ENCODE measurements around the gene EFEMP1.
A peak's percentile ranks its signal among the peaks of the same experiment; 100 is the strongest.
"Not testable (repeated sequence)": the region's sequence is repeated elsewhere in the genome, so short reads cannot be mapped to it uniquely, and the experiment has no call there.

The EFEMP1 gene

GRCh38 chr2:55839182-55839819 lies 84.3 kb downstream of the EFEMP1 start:
- TF ChIP-seq CTCF (IDR thresholded peaks at IDR 0.05; ENCODE audit: low read length, missing control alignments), result no peak
- H3K4me3 ChIP-seq (replicated peaks; ENCODE audit: low read depth, low read length), result no peak overlapping the region
- DNase-seq (ENCODE audit: low read depth), result peak; percentile 46

DNA sequence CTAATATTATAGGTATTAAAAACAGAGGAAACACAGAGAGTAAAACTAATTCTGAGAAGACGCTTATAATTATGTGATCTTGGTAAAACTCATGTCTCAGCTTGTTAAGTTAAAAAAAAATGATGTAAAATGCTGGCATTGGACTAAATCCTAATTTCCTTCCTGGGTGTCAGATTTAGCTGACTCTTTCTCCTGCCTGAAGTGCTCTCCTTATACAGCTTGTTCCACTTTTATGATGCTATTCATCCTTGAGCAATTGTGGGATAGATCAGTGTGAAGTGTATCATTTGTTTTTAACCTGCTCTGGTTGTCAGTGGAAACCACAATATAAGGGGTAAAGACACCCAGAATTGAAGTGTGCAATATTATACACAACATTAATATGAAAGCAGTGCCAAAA lies 84.9 kb downstream of the EFEMP1 start:
- TF ChIP-seq CTCF (IDR thresholded peaks at IDR 0.05; ENCODE audit: low read length, missing control alignments), result no peak
- DNase-seq (ENCODE audit: low read depth), result no peak
- no peak overlapping the region for H3K4me3 ChIP-seq (replicated peaks; ENCODE audit: low read depth, low read length)

GRCh38 chr2:55838117-55838516 lies 85.5 kb downstream of the EFEMP1 start:
- H3K4me3 ChIP-seq (replicated peaks; ENCODE audit: low read depth, low read length); DNase-seq (ENCODE audit: low read depth): not testable (repeated sequence)

DNA sequence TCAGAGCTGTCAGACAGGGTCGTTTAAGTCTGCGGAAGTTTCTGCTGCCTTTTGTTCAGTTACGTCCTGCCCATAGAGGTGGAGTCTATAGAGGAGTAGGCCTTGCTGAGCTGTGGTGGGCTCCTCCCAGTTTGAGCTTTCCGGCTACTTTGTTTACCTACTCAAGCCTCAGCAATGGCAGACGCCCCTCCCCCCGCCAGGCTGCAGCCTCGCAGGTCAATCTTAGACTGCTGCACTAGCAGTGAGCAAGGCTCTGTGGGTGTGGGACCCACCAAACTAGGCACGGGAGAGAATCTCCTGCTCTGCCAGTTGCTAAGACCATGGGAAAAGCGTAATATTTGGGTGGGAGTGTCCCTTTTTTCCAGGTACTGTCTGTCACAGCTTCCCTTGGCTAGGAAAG lies 86.5 kb downstream of the EFEMP1 start:
- no peak overlapping the region for H3K4me3 ChIP-seq (replicated peaks; ENCODE audit: low read depth, low read length)
- no peak for TF ChIP-seq CTCF (IDR thresholded peaks at IDR 0.05; ENCODE audit: low read length, missing control alignments)
- no peak for DNase-seq (ENCODE audit: low read depth)

DNA sequence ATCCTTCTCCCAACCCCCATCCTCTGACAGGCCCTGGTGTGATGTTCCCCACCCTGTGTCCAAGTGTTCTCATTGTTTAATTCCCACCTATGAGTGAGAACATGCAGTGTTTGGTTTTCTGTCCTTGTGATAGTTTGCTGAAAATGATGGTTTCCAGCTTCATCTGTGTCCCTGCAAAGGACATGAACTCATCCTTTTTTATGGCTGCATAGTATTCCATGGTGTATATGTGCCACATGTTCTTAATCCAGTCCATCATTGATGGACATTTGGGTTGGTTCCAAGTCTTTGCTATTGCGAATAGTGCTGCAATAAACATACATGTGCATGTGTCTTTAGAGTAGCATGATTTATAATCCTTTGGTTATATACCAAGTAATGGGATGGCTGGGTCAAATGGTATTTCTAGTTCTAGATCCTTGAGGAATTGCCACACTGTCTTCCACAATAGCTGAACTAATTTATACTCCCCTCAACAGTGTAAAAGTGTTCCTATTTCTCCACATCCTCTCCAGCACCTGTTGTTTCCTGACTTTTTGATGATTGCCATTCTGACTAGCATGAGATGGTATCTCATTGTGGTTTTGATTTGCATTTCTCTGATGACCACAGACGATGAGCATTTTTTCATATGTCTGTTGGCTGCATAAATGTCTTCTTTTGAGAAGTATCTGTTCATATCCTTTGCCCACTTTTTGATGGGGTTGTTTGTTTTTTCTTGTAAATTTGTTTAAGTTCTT lies 91.7 kb downstream of the EFEMP1 start:
- H3K4me3 ChIP-seq (replicated peaks; ENCODE audit: low read depth, low read length); DNase-seq (ENCODE audit: low read depth): not testable (repeated sequence)

DNA sequence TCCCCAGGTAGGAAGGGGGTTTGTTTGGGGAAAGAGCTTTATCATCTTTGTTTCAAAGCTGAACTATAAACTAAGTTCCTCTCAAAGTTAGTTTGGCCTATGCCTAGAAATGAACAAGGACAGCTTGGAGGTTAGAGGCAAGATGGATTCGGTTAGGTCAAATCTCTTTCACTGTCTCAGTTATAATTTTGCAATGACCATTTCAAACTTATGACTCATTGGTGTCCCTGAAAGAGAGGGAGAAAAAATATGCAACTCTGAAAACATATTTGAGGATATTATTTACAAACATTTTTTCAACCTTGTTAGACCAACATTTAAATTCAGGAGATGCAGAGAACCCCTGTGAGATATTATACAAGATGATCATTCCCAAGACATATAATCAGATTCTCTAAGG lies 95.7 kb downstream of the EFEMP1 start:
- no peak for TF ChIP-seq CTCF (IDR thresholded peaks at IDR 0.05; ENCODE audit: low read length, missing control alignments)
- DNase-seq (ENCODE audit: low read depth), result no peak

DNA sequence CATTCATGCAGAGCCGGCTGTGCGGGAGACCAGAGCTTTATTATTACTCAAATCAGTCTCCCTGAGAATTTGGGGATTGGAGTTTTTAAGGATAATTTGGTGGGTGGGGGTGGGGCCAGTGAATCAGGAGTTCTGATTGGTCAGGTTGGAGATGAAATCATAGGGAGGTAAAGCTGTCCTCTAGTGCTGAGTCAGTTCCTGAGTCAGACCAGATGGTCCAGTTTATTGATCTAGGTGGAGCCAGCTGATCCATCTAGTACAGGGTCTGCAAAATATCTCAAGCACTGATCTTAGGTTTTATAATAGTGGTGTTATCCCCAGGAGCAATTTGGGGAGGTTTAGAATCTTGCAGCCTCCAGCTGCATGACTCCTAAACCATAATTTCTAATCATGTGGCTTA lies 96.2 kb downstream of the EFEMP1 start:
- not testable (repeated sequence) for H3K4me3 ChIP-seq (replicated peaks; ENCODE audit: low read depth, low read length); DNase-seq (ENCODE audit: low read depth)

More for the DNA sequence above, 95.7 kb downstream of the EFEMP1 start:
- H3K4me3 ChIP-seq (replicated peaks; ENCODE audit: low read depth, low read length), result no peak overlapping the region

GRCh38 chr2:55826246-55826645 lies 97.3 kb downstream of the EFEMP1 start:
- no peak for TF ChIP-seq CTCF (IDR thresholded peaks at IDR 0.05; ENCODE audit: low read length, missing control alignments)
- no peak overlapping the region for H3K4me3 ChIP-seq (replicated peaks; ENCODE audit: low read depth, low read length)
- no peak for DNase-seq (ENCODE audit: low read depth)
